GM19395 (cell line): ENCODE results near the gene FAM13A.

Experiments
- ATAC-seq: cut with Tn5 transposase; IDR thresholded peaks from one replicate; pipeline ENCODE4 v1.9.1; 2021; ENCODE audit warnings: mild to moderate bottlenecking, moderate library complexity; ENCODE audit not compliant: unreplicated experiment

Gene FAM13A

GRCh38 chr4:88818631-88819470, 238.1 kb downstream of the FAM13A start:
- no peak for ATAC-seq

GRCh38 chr4:88817740-88818139, 239.2 kb downstream of the FAM13A start:
- ATAC-seq: no peak

GRCh38 chr4:88816360-88816759, 240.6 kb downstream of the FAM13A start:
- no peak for ATAC-seq

GRCh38 chr4:88814043-88814617, 242.9 kb downstream of the FAM13A start:
- ATAC-seq: no peak

GRCh38 chr4:88813013-88813412, 244.0 kb downstream of the FAM13A start:
- ATAC-seq: no peak

- ATAC-seq: no peak
These were observed 244.6 kb downstream of the FAM13A start for GRCh38 chr4:88812420-88812819.

- no peak for ATAC-seq
These were observed 245.1 kb downstream of the FAM13A start for GRCh38 chr4:88811904-88812303.

- ATAC-seq: no peak
These were observed 246.7 kb downstream of the FAM13A start for GRCh38 chr4:88810325-88810724.

- ATAC-seq: no peak
These were observed 247.3 kb downstream of the FAM13A start for GRCh38 chr4:88809576-88810219.

- ATAC-seq: no peak
These were observed 247.9 kb downstream of the FAM13A start for GRCh38 chr4:88809101-88809500.

- no peak for ATAC-seq
These were observed 249.5 kb downstream of the FAM13A start for GRCh38 chr4:88807499-88807898.

GRCh38 chr4:88804234-88804633, 252.8 kb downstream of the FAM13A start:
- ATAC-seq: no peak

GRCh38 chr4:88803600-88804096, 253.3 kb downstream of the FAM13A start:
- peak; percentile 92 for ATAC-seq

GRCh38 chr4:88802585-88803286, 254.2 kb downstream of the FAM13A start:
- no peak for ATAC-seq

- ATAC-seq: no peak
These were observed 254.8 kb downstream of the FAM13A start for GRCh38 chr4:88802138-88802537.

- no peak for ATAC-seq
These were observed 257.1 kb downstream of the FAM13A start for GRCh38 chr4:88799900-88800299.

- ATAC-seq: no peak
These were observed 259.3 kb downstream of the FAM13A start for GRCh38 chr4:88797725-88798124.

- ATAC-seq: no peak
These were observed 260.4 kb downstream of the FAM13A start for GRCh38 chr4:88796545-88796944.

- no peak for ATAC-seq
These were observed 262.0 kb downstream of the FAM13A start for GRCh38 chr4:88794952-88795351.

- ATAC-seq: no peak
These were observed 262.8 kb downstream of the FAM13A start for GRCh38 chr4:88794087-88794690.

- peak; percentile 64 for ATAC-seq
These were observed 263.5 kb downstream of the FAM13A start for GRCh38 chr4:88793475-88793874.
